Measurements from ENCODE around the gene SRP19. TPM values are rescaled to one million over a fixed set of nuclear protein-coding genes. Genes with fewer than 3 reads are reported as not detected.

SRP19 gene
- total and polyA plus RNA-seq, 2 of the 8 experiments (the other 6 are each of a cell fraction or from before 2014, with no cell fraction given), result 27.5 to 79.9 TPM

GRCh38 chr5:112830378-112830777, 30.7 kb upstream of the SRP19 start (continued):
- TF ChIP-seq KDM5A (IDR thresholded peaks at IDR 0.05; ENCODE audit: low read length) (no peak), CEBPB (IDR thresholded peaks at IDR 0.05; ENCODE audit: low read depth, low read length) (no peak), MAX (IDR thresholded peaks at IDR 0.05) (no peak)
